Measurements from ENCODE around the gene NUTM1.

GRCh38 chr15:34347951-34348638 is 5.0 kb downstream of the NUTM1 start:
- TF ChIP-seq CTCF (IDR thresholded peaks at IDR 0.05) (no peak), POLR2AphosphoS5 (IDR thresholded peaks at IDR 0.05) (no peak)
